ENCODE data around the gene TTC27.

The TTC27 gene

DNA sequence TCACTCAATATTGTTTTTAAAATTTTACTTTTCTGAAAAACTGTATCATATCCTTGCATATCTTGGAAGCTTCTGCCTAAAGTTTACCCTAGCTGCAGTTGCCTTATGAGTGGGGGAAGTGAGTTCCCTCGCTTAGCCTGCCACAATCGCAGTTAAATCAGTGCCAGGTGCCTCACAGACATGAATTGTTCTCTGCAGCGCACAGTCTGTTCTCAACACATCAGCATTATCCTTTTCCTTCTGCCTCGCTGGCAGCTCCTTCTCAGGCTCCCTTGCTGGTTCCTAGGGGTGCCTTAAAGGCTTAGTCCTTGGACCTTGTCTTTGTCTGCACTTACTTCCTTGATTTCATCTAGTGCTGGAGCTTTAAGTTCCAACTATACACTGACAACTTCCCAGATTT, 132.8 kb downstream of the TTC27 start:
- no peak for DNase-seq

- DNase-seq, result no peak
These were observed 140.7 kb downstream of the TTC27 start for GRCh38 chr2:32768387-32769174.

DNA sequence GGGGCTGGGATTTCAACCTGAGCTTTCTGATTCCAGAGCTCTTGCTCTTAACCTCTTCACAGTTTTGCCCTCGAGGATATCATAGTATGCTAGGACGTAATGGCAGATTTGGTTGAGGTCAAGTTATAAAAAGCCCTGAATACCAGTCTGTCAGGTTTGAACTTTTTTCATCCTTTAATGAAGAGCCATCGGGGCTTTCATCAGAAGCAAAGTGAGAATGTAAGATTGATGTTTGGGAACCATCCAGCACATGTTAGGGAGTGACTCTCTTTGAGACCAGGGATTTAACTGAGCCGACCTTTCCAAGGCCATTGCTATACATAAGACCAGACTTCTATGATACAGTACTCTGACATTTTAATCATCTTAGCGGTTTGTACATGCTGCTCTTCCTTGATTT, 142.5 kb downstream of the TTC27 start:
- DNase-seq, result no peak

- DNase-seq, result no peak
These were observed 145.0 kb downstream of the TTC27 start for GRCh38 chr2:32772638-32773447.

- DNase-seq, result no peak
These were observed 145.6 kb downstream of the TTC27 start for GRCh38 chr2:32773448-32773808.

GRCh38 chr2:32775954-32776353, 148.1 kb downstream of the TTC27 start:
- DNase-seq, result no peak

DNA sequence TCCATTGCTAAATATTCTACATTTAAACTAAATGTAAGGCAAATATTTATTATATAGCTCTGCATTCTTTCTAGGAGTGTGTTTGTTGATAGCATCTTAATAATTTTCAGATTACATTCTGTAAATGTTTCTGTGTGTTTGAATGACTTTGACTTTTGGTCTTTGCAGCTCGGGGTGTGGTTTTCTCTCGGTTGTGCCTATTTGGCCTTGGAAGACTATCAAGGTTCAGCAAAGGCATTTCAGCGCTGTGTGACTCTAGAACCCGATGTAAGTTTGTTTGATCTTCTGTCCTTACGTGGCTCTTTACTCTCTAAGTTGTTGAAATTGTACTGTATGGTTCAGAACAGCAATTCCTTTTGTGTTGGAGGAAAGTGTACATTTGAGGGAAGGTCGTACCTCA, 149.9 kb downstream of the TTC27 start:
- DNase-seq, result no peak

DNA sequence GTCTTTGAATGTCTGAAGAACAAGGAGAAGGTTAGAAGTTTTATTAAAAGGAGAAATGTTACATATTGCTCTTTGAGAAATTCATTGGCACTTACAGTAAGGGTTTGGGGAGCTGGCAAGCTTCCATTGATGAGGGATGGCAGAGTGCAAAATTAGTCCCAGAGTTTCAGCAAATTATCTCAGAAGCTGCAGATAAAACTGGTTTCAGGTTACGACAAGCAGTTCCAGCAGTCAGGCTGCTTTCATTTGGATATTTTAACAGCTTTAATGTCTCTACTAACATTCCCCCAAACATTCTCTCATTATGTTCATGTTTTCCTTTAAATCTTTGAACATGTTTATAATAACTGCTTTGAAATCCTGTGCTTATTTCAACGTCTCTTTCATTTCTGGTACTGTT, 153.1 kb downstream of the TTC27 start:
- no peak for DNase-seq

- no peak for DNase-seq
These were observed 155.6 kb downstream of the TTC27 start for GRCh38 chr2:32783469-32783868.

DNA sequence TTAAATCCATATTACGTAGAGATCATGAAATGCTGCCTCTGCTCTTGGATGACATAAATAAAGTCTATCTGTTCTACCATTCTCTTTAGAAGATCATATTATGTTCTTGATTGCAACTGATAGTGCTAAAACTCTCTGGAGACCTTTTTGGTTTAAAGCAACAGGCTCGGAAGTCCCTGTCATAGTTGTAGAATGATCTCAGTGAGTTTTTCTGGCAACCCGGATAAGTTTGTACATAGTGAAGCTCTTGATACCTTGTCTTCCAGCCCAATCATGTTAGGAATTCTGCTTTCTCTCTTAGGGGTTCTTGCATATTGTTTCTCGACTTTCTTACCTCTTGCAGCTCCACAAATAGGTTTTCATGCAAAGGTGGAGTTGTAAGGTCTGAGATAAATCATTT, 156.1 kb downstream of the TTC27 start:
- no peak for DNase-seq

- no peak for DNase-seq
These were observed 159.4 kb downstream of the TTC27 start for GRCh38 chr2:32787207-32787606.

DNA sequence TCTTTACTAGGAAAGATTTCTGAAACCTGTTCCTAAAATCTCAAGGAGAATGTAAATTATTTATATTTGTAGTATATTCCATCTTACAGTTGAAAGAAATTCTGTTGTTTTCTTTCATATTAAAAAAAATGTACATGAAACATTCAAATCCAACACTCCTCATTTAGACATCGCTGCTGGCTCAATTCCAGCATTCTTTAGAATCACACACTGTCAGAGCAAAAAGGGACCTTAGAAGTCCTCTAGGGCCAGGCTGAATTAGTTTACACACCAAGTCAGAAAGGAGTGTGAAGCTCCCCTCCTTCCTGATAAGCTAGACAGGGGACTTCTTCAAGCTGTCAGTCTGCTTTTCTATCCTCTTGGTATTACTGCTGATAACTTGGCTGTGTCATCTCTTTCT, 160.3 kb downstream of the TTC27 start:
- DNase-seq, result no peak

GRCh38 chr2:32792416-32792815, 164.6 kb downstream of the TTC27 start:
- DNase-seq, result no peak

DNA sequence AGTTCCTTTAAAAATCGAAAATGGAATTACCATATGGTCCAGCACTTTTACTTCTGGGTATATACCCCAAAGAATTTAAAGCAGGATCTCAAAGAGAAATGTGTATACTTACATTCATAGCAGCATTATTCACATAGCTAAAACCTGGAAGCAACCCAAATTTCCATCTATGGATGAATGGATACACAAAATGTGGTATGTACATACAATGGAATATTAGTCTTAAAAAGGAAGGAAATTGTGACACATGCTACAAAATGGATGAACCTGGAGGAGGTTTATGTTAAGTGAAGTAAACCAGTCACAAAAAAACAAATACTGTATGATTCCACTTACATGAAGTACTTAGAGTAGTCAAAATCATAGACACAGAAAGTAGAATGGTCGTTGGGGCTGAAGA, 171.0 kb downstream of the TTC27 start:
- no peak for DNase-seq

DNA sequence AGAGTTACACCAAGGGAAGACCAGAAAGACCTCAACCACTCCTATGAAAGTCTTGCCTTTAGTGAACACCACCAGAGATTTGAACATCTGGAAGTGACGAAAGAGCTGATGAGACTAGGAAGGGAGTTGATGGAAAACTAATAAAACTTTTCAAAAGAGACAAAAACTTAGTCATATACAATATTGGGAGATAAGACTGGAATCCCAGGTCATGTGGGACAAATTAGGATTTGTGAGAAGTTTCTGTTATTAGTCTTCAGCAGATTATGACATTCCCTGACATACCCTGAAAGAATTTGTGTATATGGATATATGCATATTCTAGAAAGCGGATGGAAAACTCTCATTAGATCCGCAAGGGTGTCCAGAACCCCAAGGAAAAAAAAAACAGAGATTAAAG, 173.9 kb downstream of the TTC27 start:
- DNase-seq, result no peak

- no peak for DNase-seq
These were observed 175.0 kb downstream of the TTC27 start for GRCh38 chr2:32802877-32803276.

- no peak for DNase-seq
These were observed 176.4 kb downstream of the TTC27 start for GRCh38 chr2:32804205-32804604.

DNA sequence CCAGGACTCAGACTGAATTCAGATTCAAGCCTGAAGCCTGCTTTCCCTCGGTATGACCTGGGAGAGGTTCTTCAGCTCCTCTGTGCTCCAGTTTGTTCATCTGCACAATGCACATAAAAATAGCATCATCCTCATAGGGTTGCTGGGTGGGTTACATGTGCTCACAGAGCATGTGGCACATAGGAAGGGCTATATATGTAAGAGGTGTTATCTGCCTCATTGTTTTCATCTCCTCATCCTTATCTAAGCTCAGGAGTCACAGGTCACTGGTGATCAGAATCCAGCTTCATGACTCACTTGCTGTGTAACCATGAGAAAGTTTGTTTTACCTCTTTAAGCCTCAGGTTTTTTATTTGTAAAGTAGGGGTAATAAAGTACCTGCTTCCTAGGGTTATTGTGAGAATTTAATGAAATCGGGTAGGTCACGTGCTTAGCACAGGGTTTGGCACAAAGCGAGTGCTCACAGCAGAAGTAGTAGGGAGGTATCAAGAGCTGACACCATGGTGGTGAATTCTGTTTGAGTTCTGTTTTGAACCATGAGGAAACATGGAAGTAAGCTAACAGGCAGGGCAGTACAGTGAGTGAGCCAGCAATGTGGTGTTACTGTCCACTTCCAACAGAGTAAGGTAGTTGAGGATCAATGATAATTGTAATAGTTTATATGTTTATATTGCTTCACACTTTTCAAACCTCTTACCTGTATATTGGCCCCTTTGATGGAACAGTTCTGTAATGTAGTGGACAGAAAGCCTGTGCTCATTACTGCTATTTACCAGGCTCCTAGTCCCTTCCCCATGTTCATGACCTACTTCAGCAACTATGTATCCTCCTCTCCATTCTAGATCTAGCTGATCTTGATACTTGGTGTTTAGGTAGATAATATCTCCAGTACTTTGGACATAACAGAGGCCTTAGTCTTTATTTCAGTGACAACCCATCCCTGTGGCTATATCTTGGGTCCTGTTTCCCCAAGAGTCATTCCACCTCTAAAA, 177.6 kb downstream of the TTC27 start:
- no peak for DNase-seq

DNA sequence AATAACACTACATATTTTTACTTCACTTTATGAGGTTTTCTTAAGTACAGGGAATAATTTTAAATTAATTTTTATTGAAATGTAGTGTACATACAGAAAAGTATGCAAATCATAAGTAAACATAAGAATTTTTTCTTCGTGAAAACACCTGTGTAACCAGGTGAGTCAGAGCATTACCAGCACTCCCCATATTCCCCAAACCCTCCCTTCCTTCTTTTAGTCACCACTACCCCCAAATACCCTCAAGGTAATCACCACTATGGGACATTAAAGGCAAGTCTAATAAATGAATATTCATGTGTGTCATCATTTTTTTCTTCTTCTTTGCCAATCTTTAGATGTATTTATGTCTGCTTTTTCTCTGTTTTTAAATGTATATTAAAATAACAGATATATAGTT, 179.0 kb downstream of the TTC27 start:
- no peak for DNase-seq

DNA sequence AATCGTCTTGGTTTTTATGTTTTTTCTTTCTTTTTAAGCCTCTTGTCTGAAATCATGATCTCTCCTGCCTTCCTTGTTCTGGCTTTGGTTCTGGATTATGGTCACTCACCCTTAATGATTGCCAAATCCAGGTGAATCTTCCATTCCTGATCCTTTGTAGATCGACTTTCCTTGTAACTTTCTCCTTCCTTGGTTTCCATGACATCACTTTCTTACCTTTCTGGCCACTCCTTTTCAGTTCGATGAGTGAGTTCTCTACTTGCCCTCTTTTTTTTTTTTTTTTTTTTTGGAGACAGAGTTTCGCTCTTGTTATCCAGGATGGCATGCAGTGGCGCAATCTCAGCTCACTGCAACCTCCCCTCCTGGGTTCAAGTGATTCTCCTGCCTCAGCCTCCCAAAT, 179.8 kb downstream of the TTC27 start:
- no peak for DNase-seq

GRCh38 chr2:32810909-32811495, 183.2 kb downstream of the TTC27 start:
- no peak for DNase-seq

DNA sequence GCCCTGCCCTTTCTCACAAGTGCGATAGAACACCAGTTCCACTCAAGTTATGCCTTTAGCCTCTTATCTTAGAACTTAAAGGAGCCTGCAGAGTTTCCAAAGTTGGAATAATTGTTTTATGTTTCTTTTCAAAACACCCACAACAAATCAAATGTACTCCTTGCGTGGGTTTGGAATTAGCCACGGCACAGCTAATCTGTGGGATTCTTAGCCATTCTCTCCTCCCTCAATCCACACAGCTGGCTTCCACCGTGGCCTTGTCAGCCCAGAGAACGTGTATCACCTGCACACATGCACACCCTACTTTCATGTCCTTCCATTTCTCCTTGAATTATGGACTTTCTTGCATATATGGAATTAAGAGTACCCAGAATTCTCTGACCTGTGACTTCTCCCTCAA, 183.8 kb downstream of the TTC27 start:
- DNase-seq, result no peak

DNA sequence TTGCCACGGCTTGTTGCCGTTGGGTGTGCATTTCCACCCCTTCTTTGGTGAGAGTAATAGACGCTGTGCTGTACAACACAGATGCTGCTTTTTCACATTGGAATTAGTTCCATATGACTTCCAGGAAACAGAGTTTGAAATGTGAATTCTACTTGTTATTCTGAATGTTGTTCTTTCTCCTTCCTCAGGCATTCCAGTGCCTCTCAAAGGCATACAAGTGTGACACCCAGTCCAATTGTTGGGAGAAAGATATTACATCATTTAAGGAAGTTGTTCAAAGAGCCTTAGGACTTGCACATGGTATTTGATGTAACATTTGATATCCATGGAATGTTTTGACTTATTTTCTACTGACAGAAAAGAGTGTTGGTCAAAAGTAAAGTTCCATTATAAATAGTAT, 184.5 kb downstream of the TTC27 start:
- DNase-seq, result no peak
